Kidney (tissue), 14 donors: ENCODE data around the gene FGGY. TPM values are rescaled to one million over a fixed set of nuclear protein-coding genes. Genes with fewer than 3 reads are reported as not detected.

Source experiments
- DNase-seq, 5 donors: peaks; one replicate each; pipeline ENCODE4 v3.0.0-alpha.2; 2013 to 2020
- FAIRE-seq: peaks from 2 replicates; lab custom pipeline; 2012; peaks lifted over from hg19 to GRCh38; lab: Jason Lieb, UNC
- H3K27ac ChIP-seq, 2 donors: one replicate each; pipeline ENCODE4 v1.7.0; 2013; ENCODE audit warnings: low read depth in 2 of 2, low read length in 2 of 2, inconsistent platforms in 1 of 2
- H3K27me3 ChIP-seq: one replicate; pipeline ENCODE4 v1.7.1; 2013; ENCODE audit warnings: low read length, inconsistent platforms; ENCODE audit not compliant: control insufficient read depth, insufficient read depth
- H3K36me3 ChIP-seq, 3 donors: one replicate each; pipeline versions ENCODE4 v1.7.0 to v1.7.1; 2013; ENCODE audit warnings: low read length in 3 of 3, control low read depth in 1 of 3, inconsistent platforms in 1 of 3; ENCODE audit not compliant: insufficient read depth in 3 of 3, control insufficient read depth in 2 of 3
- H3K4me1 ChIP-seq, 3 donors: one replicate each; pipeline versions ENCODE4 v1.7.0 to v1.7.1; 2013; ENCODE audit warnings: low read length in 3 of 3, inconsistent platforms in 1 of 3, low read depth in 1 of 3; ENCODE audit not compliant: control insufficient read depth in 2 of 3, insufficient read depth in 2 of 3
- H3K4me3 ChIP-seq, 3 donors: one replicate each; pipeline versions ENCODE4 v1.7.0 to v1.8.1; 2013; ENCODE audit warnings: low read length in 3 of 3, control low read depth in 1 of 3, inconsistent platforms in 1 of 3
- H3K9ac ChIP-seq, 3 donors: one replicate each; pipeline versions ENCODE4 v1.7.0 to v1.7.1; 2013; ENCODE audit warnings: low read length in 3 of 3, control low read depth in 1 of 3, inconsistent platforms in 1 of 3
- H3K9me3 ChIP-seq, 3 donors: one replicate each; pipeline versions ENCODE4 v1.7.0 to v1.7.1; 2013; ENCODE audit warnings: low read length in 3 of 3, control low read depth in 1 of 3, inconsistent platforms in 1 of 3; ENCODE audit not compliant: control insufficient read depth in 2 of 3, insufficient read depth in 1 of 3
- CTCF ChIP-seq: IDR thresholded peaks from 3 replicates; pipeline ENCODE4 v1.5.1; 2012; ENCODE audit warnings: mild to moderate bottlenecking, moderate library complexity, borderline replicate concordance; ENCODE audit not compliant: insufficient read depth; ENCODE audit errors: extremely low read depth
- intact Hi-C: fragments of 100-400 bp; cut with DNase I; formaldehyde crosslinking; loops from one replicate; pipeline ENCODE4 v1.11.1; 2022
- polyA plus RNA-seq: library from polyadenylated mRNA; stranded (reverse); fragments of 350-450 nt; fragmentation: Illumina TruSeq; extraction: RNeasy Lipid Tissue Mini Kit (QIAGEN cat#74804); gene quantifications from one replicate; pipeline ENCODE4 v1.2.3, GENCODE V29; 2014; ENCODE audit warnings: low read depth, low replicate concordance; ENCODE audit not compliant: insufficient read depth
- total RNA-seq: library from RNA; stranded (reverse); fragmentation: NEBNext Ultra II Directional; extraction: Animal tissue kit (Norgen Biotek cat#: 25700); gene quantifications from one replicate; pipeline ENCODE4 v1.2.1, GENCODE V29; 2021
- donor health status: control.
- donor health status: control.
- donor health status: control.
- donor health status: control.
- donor health status: control.
- donor health status: DM: yes; HTN: yes; CAD: no.
- donor health status: Normal renal cell carcinoma (clear cell type).

The FGGY gene
- total and polyA plus RNA-seq, 2 donors from 2014 or later, result 11.2 to 31.0 TPM

GRCh38 chr1:59415286-59415850 lies 118.5 kb downstream of the FGGY start:
- no peak for TF ChIP-seq CTCF
- H3K4me1 ChIP-seq, result peaks cover 0 to 3% (median 0%) of the 10 kb centered on the region in 3 donors
- H3K36me3 ChIP-seq, result peaks cover 0 to 2% (median 0%) of the 10 kb centered on the region in 3 donors
- no peaks in the 10 kb centered on the region for H3K9me3 ChIP-seq
- DNase-seq (no peak), FAIRE-seq (no peak)
- intact Hi-C loops, result no loop called here
- H3K4me3 ChIP-seq, result no peak overlapping the region
- H3K9ac ChIP-seq, result no peak overlapping the region
- H3K27ac ChIP-seq, result no peak overlapping the region
- no peaks in the 10 kb centered on the region for H3K27me3 ChIP-seq

GRCh38 chr1:59415881-59416280 lies 119.0 kb downstream of the FGGY start:
- intact Hi-C loops, result no loop called here

GRCh38 chr1:59417406-59417805 lies 120.5 kb downstream of the FGGY start:
- H3K9ac ChIP-seq, result no peak overlapping the region
- intact Hi-C loops, result no loop called here

More at GRCh38 chr1:59415881-59416280, 119.0 kb downstream of the FGGY start:
- Histone ChIP-seq H3K4me3 (no peak overlapping the region), H3K9me3 (no peaks in the 10 kb centered on the region), H3K27ac (no peak overlapping the region), H3K27me3 (no peaks in the 10 kb centered on the region), H3K9ac (no peak overlapping the region), H3K36me3 (peaks cover 0 to 2% (median 0%) of the 10 kb centered on the region in 3 donors), H3K4me1 (peaks cover 0 to 3% (median 0%) of the 10 kb centered on the region in 3 donors)
- no peak for FAIRE-seq
- no peak for DNase-seq
- no peak for TF ChIP-seq CTCF

More at GRCh38 chr1:59417406-59417805, 120.5 kb downstream of the FGGY start:
- Histone ChIP-seq H3K27me3 (no peaks in the 10 kb centered on the region), H3K4me1 (peaks cover 0 to 4% (median 2%) of the 10 kb centered on the region in 3 donors), H3K9me3 (no peaks in the 10 kb centered on the region), H3K4me3 (no peak overlapping the region), H3K27ac (no peak overlapping the region), H3K36me3 (no peaks in the 10 kb centered on the region)
- TF ChIP-seq CTCF, result no peak
- FAIRE-seq, result no peak
- no peak for DNase-seq
